Skeletal muscle tissue (tissue), 4 donors: ENCODE data around the gene GDF10. TPM values are rescaled to one million over a fixed set of nuclear protein-coding genes. Genes with fewer than 3 reads are reported as not detected.

Experiments used
- H3K27ac ChIP-seq: one replicate; pipeline ENCODE4 v1.7.0; 2013; ENCODE audit warnings: mild to moderate bottlenecking, low read depth, low read length, inconsistent platforms
- H3K27me3 ChIP-seq, 3 donors: one replicate each; pipeline ENCODE4 v1.7.0; 2013; ENCODE audit warnings: low read length in 3 of 3; ENCODE audit not compliant: control insufficient read depth in 3 of 3, insufficient read depth in 3 of 3
- H3K36me3 ChIP-seq, 3 donors: one replicate each; pipeline ENCODE4 v1.7.0; 2013; ENCODE audit warnings: low read length in 3 of 3; ENCODE audit not compliant: control insufficient read depth in 3 of 3, insufficient read depth in 3 of 3
- H3K4me1 ChIP-seq, 3 donors: one replicate each; pipeline ENCODE4 v1.7.0; 2013; ENCODE audit warnings: low read length in 3 of 3, mild to moderate bottlenecking in 3 of 3; ENCODE audit not compliant: control insufficient read depth in 3 of 3, insufficient read depth in 3 of 3
- H3K4me3 ChIP-seq, 3 donors: one replicate each; pipeline ENCODE4 v1.7.0; 2013; ENCODE audit warnings: low read length in 3 of 3
- H3K9ac ChIP-seq, 3 donors: one replicate each; pipeline ENCODE4 v1.7.0; 2013; ENCODE audit warnings: low read length in 3 of 3, mild to moderate bottlenecking in 3 of 3, moderate library complexity in 2 of 3, low read depth in 1 of 3
- H3K9me3 ChIP-seq, 3 donors: one replicate each; pipeline ENCODE4 v1.7.0; 2013; ENCODE audit warnings: low read length in 3 of 3; ENCODE audit not compliant: control insufficient read depth in 3 of 3
- total RNA-seq: library from RNA; depleted of rRNA; stranded (reverse); fragments of >200 nt; gene quantifications from one replicate; pipeline ENCODE4 v1.2.3, GENCODE V29; 2014
- donor health status: Osteomylitis.

GDF10 gene
- total RNA-seq, 1 donor from 2014 or later = 1.0 TPM

DNA sequence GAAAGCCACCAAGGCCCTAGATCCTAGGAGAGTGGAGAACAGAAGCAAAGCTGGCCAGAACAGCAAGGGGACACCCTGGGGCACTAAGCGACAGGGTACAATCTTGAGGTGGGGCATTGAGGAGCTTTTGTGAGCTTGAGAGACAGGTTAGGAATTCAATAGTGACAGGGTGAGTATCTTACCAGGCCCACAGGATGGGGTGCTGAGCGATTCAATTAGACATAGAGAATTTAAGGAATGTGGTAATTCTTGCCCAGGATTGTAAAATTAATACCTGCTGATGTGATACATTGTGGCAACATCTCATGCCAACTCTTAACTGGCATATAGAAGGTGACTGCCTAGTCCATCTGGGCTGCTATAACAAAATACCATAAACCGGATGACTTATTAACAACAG is 62.2 kb downstream of the GDF10 start:
- no peaks in the 10 kb centered on the region for H3K9me3 ChIP-seq
- H3K27me3 ChIP-seq = no peaks in the 10 kb centered on the region
- no peak overlapping the region for H3K27ac ChIP-seq
- H3K4me3 ChIP-seq = no peak overlapping the region
- no peak overlapping the region for H3K9ac ChIP-seq
- H3K36me3 ChIP-seq = no peaks in the 10 kb centered on the region
- peaks cover 16 to 45% (median 41%) of the 10 kb centered on the region in 3 donors for H3K4me1 ChIP-seq

Other genes with a start within 250 kb of the GDF10 start
- gene GDF2, start 22.3 kb downstream of the GDF10 start, total RNA-seq = not detected
- not detected for gene RBP3, start 48.2 kb downstream of the GDF10 start, total RNA-seq
- 1.6 TPM for gene ZNF488, start 84.1 kb downstream of the GDF10 start, total RNA-seq
- not detected for gene ANXA8, start 183.9 kb downstream of the GDF10 start, total RNA-seq
- not detected for gene FAM25G, start 191.5 kb downstream of the GDF10 start, total RNA-seq
- 1.0 TPM for gene AGAP9, start 223.4 kb downstream of the GDF10 start, total RNA-seq